ENCODE results near the gene DLG5.
A peak's percentile ranks its signal among the peaks of the same experiment; 100 is the strongest.

DLG5 gene

DNA sequence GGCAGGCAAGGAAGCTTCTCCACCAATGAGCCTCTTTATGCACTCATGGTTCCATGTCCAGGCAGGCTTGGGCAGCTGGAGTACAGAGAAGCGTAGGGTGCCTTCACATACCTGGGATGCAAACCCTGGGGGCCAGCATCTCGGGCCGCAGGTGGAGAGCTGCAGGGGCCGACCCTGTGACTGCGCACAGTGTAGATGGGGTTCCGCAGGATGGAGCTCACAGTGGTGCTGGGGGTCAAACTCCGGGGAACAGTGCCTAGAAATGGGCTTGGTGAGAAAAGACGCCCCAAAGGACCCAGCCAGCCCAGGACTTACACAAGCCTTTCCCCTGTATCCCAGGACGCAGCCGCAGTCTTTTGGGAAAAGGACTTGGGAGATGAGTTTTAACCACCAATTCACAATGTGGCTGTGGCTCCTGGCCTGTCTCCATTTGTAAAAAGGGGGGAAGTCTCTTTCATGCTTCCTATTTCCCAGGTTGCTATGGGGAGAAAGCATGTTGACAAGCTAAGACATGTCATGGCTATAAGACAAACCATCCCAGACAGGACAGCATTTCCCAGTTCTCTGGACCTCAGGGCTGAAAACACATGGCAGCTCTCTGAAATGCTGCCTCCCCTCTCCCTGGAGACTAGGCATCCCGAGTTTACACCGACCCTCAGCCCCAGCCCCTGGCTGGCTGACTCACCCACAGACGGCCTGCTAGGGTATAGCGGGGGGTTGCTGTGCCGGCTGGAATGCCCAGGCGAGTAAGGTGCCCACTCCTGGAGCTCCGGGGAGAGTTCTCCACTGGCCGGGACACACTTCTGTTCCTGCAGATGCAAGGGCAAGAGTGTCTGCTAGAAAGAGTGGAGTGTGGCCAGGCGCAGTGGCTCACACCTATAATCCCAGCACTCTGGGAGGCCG is 107.1 kb downstream of the DLG5 start:
- DNase-seq (ENCODE audit: low read depth): no peak

DNA sequence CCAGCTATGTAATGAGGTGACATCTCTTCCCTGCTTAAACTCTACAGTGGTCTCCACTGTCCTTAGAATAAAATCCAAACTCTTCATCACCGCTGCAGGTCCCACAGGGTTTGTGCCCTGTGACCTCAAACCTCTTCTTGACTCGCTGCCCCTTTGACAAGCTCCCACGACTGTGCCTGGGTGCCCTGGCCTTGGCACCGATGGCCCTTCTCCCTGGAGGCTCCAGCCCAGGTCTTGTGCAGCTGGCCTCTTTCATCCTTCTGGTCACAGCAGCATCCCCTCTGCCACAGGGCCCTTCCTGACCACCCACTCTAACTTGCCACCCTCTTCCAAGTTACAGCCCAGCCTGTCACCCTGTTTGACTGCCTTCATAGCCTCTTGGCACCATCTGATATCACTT is 108.2 kb downstream of the DLG5 start:
- no peak for DNase-seq (ENCODE audit: low read depth)

DNA sequence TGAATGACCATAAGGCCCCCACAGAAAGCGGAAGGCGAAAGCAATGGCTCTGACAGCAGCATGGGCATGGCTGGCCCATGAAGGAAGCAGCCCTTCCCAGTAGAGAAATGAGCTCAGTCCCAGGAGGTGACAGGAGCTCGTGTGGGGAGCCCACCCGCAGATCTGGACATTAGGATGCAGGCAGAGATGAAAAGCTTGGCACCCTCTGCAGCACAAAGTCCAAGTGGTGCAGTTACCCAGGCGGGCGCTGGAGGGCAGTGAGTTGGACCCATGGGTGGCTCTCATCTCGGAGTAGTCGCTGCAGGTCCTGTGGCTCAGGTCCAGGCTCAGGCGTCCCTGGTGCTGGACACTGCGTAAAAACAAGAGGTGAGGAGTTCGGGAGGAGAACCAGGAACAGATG is 109.0 kb downstream of the DLG5 start:
- DNase-seq (ENCODE audit: low read depth): no peak

DNA sequence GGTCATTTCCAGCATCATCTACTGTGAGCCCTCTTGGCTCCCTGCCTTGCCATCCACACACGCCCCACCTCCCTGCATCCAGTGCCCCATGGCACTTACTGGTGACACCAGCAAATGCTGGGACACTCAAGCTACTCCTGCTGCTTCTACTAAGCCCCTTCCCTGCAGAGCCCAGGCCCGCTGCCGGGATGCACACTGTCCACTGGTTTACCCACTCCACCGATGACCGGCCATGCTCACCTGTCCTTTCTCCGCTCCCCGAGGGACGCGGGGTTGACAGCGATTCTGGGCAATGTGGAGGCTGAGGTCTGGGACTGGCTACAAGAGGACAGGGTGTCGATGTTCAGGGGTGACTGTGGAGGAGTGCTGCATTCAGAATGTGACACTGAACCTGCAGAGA is 110.2 kb downstream of the DLG5 start:
- DNase-seq (ENCODE audit: low read depth): no peak

DNA sequence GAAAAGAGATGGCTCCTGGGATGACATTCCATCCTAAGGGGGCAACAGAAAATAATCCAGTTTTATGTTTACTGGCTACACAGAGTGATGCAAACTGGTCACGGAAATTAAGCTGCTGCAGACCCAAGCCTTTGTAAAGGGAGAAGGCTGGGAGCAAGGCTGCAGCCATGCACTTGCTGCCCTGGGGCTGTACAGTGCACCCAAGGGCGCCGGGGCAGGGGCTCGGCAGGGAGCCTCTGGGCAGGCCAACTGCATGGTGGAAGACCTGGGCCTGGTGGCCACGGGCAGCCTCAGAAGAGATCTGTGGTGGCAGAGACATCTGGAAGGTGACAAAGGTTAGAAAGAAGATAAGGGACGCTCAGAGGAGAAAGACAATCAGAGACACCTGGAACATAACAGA is 113.8 kb downstream of the DLG5 start:
- no peak for DNase-seq (ENCODE audit: low read depth)

DNA sequence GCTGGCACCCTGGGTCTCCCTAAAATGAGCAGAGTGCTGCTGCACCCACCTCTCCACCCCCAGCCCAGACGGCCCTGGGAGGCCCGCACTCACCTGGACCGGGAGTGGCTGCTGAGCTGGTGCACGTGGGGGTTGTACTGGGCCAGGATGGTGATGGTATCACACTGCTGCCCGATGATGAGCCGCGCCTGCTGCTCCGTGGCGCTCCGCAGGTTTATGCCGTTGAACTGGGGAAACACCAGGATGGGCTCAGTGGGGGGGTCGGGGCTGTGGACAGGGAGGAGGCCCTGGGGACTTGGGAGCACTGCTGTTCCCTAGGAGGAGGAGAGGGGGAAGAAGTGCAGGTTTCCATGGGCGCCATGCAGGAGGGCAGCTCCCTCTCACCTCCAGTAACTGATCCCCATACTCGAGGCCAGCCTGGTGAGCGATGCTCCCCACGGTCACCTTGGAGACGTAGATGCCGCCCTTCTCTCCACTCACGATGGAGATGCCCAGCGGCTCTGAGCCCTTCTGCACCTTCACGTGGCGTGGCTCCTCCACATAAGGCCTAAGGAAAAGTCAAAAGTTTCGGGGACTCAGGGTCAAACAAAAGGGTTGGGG is 114.6 kb downstream of the DLG5 start:
- no peak for DNase-seq (ENCODE audit: low read depth)

DNA sequence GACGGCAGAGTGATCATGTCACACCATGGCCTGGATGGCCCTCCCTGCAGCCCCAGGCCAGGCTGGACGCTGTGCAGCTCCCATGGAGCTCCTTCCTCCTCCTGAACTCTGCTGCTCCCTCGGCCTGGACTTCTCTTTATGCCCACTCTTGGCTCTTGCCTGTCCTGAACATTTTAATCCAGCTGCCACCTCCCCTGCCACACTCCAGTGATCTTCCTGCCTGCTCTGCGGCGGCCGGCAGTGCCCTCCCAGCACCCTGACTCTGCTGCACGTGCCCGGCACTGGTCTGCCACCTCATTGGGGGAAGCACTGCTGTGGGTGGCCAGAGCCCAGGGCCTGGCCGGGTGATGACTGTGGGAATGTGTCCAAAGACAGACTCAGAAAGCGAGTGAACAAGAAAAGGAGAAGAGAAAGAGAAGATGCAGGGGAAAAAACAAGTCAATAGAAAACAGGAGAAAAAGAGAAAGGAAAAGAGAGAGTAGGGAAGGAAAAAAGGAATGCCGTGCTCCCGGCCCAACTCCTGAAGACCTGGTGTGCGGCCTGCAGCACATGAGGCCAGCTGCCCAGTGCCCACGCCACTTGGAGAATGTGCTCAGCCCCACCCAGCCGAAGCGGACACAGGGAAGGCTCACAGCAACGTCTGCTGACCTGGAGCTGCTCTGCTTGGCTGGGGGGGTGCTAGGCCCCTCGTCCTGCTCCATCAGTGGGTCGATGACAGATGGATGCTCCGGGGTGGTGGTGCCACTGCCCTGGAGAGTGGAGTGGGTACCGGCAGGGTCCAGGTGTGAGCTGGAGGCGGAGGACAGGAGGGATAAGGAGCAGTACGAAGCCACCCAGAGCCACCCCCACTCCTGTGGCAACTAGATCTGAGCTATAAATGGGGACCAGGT is 115.9 kb downstream of the DLG5 start:
- DNase-seq (ENCODE audit: low read depth): no peak

DNA sequence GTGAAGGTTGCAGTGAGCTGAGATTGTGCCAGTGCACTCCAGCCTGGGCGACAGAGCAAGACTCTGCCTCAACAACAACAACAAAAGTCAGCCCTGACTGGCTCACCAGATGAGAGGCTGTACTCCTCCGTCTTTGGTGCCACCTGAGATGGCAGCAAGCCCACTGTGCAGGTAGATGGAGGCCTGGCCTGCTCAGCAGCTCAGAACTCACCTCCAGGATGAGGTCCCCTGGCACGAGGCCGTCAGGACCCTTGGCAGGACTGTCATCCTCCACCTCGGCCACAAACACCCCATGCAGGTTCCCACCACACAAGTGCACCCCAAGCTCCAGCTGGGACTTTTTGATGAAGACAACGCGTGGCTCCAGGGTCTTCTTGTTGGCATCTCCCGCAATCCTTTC is 117.2 kb downstream of the DLG5 start:
- DNase-seq (ENCODE audit: low read depth): no peak

DNA sequence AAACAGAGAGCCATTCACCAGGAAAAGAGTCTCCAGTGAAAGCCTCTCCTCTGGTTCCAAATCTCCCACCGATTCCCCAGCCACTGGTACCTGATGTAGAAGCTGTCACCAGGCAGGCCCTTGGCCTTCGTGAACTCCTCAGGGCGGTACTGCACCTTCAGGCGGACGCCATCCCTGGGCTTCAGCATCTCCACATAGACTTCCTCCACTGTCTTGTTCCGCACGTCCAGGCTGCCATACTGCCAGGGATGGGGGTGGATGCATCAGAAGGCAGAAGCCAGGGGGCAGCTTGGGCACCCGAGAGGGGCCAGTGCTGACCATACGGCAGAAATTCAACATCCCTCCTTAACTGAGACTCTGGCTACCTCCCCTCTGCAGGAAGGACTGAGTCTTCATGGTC is 118.8 kb downstream of the DLG5 start:
- no peak for DNase-seq (ENCODE audit: low read depth)

DNA sequence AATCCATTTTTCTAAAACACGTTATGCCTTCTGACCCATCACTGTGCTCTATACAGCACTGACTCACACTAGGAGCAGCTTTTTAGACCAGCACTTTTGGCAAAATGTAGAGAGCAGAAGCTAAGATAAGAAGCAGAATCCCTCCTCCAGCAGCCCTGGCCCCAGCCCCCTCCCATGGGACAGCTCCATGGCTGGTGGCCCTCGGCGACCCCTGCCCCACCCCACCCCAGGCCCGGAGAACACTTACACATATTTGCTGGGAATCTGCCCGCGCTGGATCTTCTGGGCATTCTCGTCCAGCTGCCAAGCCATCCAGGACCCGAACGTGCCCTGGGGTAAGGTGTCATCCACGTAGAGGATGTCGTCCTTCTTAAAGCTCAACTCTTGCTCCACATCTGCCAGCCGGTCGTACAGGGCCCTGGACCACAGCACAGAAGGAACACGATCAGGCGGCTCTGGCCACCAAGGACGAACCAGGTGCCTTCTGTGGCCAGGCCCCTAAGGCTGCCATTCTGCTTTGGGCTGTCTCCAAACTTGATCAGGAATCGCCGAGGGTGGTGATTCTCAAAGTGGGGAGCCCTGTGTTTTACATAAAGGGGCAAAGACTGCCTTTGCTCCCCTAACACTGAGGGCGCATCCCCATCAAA is 119.9 kb downstream of the DLG5 start:
- DNase-seq (ENCODE audit: low read depth): no peak

DNA sequence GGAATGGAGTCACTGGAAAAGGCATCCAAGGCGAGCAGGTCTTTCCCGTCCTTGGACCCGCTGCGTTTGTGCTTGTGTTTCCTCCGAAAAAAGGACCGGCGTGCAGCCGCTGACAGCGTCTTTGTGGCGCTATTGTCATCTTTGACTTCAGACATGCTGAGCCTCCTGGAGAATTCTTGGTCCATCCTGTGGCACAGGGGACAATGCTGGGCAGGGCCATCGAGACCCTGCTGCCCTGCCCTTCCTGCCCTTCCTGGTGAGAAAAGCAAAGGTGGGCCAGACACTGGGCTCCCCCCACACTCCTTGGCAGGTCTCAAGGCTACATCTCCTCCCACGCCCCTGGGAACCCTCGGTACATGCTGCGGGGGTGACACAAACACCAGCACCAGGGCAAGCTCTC is 120.9 kb downstream of the DLG5 start:
- DNase-seq (ENCODE audit: low read depth): no peak

DNA sequence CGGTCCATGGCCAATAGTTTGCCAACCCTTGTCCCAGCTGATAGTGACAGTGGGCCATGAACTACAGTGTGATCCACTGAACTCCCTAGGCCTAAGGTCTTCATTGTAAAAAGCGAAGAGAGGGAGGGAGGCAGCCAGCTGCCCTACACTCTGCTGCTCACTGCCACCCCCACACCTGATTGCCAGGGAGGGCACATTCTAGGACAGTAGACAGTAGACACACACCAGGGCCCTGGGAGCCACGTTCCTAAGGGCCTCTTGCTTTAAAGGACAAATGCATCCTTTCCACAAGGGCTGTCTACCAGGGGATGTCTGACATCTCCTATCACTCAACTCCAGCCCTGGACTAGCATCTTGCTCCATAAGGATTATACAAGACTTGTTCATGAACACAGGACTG is 122.2 kb downstream of the DLG5 start:
- no peak for DNase-seq (ENCODE audit: low read depth)

DNA sequence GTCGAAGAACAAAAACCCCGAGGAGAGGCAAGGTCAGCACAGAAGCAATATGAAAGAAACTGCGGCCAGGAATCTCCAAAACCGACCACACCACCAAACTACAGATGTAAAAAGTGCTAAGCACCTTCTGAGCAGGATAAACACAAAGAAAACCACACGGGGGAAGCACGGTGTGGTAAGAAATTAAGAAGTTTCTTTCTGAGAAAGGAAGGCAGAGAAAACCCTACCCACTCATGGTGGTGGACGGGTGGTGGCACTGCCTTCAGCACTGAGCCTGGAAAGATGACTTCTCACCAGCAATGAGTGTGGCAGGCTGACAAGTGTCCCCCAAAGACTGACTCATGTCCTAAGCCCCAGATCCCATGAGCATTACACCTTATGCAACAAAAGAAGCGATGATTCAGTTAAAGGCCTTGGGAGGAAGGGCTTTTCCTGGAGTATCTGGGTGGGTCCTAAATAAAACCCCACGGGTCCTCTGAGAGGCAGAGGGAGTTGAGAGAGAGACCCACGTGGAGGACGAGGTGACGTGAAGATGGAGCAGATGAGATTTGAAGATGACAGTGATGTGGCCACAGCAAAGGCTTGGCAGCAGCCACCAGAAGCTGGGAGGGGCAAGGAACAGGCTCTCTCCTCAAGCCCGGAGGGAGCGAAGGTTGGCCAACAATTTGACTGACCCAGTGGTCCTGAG is 124.9 kb downstream of the DLG5 start:
- peak; percentile 13 for DNase-seq (ENCODE audit: low read depth)

DNA sequence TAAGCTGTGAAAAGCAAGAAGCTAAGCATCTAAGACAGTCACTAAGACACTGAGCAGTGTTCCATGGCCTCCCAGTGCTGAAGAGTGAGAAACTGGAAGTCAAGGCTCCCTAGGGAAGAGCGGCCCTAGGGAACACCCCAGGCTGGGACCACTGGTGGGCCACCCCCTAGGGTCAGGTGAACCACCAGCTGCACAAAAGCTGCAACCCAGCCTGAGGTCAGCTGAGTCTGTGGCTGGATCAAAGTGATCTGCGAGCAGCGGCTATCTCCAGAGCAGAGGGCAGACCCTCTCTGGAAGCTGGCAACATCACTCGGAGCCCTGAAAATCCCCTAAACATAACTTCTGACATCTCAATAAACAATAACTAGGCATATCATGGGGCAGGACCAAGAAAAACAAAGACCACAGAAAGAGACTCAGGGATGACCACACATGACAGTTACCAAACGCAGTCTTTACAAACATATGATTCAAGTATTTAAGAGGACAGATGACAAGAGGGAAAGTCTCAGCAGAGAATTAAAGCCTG is 125.8 kb downstream of the DLG5 start:
- DNase-seq (ENCODE audit: low read depth): no peak

DNA sequence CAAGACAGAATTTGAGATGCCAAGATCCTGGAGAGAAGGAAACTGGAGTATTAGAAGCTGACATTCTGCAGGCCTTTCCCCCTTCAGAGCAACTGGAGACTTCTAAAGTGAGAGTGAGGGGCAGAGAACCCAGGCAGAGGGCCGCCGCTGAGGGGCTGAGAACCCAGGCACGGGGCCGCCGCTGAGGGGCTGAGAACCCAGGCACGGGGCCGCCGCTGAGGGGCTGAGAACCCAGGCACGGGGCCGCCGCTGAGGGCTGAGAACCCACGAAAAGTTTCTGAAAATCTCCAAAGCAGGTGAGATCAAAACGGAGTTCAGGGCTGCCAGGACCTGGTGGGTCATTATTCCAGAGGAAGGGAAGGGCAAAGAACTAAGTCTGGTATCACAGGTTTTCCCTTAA is 126.2 kb downstream of the DLG5 start:
- no peak for DNase-seq (ENCODE audit: low read depth)

DNA sequence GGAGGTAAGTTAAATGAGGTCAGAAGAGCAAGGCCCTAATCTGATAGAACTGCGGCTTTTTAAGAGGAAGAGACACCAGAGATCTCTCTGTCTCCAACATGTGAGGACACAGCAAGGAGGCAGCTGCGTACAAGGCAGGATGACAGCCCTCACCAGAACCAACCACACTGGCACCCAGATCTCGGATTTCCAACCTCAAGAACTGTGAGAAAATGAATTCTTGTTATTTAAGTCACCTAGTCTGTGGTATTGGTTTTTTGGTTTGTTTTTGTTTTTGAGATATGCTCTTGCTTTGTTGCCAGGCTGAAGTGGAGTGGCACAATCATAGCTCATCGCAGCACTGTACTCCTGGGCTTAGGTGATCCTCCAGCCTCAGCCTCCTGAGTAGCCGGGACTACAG is 127.2 kb downstream of the DLG5 start:
- no peak for DNase-seq (ENCODE audit: low read depth)

DNA sequence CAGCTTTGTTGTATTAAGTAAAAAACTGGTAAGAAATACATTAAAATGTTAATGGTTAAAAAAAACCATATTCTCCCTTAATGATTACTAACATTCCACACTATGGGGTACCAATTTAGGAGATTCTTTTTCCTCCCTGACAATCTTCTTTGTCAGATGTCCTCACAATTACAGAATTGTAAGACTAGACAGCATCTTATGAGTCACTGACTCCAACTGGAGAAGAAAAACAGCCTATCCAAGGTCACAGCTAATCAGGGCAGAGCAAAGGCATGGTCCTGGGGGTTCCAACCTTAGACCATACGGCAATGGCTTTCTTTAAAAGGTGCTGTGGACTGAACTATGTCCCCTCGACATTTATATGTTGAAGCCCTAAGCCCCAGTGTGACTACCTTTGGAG is 127.6 kb downstream of the DLG5 start:
- no peak for DNase-seq (ENCODE audit: low read depth)

DNA sequence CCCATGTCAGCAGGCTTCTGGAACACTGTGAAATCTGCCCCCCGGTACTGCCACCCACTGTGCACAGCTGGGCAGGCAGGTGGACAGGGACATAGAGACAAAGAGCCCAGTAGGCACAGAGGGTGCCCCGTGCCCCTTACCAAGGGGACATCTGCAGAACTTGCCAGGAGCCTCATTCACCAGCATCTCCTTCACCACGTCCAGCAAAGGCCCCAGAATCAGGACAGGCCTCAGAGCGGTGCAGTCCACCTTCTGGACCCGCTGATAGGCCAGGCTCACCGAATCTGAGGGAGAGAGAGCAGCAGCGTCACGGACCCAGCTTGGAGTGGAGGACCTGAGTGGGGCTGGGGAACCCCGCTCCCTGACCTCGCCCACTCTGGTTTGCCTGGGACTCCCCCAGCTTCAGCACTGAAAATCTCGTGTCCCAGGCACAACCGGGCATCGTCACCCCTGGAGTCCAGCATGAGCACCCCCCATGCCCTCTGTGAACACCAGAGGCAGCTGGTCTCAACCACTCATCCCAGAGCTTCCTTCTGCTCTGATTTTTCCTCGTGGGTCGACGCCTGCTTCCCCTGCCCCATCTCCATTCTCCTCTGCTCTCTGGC is 130.1 kb downstream of the DLG5 start:
- DNase-seq (ENCODE audit: low read depth): no peak

DNA sequence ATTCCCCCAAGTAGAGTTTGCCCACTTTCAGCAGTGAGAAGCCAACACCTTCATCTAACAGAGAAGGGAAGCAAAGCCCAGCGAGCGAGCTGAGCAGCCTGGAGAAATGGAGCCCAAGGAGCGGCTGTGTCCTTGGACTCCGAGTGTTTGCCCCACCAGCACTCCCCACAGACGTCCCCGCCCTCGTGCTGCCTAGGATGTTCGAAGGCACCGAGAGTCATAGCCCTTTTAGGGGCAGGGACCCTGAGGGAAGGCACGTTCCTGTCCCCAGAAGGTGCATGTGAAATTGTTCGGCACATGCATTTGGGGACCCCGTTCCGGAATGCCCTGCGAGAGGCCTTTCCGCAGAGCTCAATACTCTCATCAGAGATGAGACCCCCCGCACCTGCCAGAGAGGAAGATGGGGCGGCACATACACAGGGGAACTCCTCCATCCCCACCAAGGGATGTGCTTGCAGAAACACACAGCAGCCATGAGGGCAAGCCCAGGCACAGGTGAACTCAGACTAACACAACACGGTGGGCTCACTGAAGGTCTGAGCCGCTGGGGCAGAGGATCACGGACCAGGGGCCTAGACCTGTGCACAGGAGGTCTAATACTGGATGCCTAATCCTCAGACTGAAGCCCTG is 131.0 kb downstream of the DLG5 start:
- no peak for DNase-seq (ENCODE audit: low read depth)

All from stimulated activated CD8-positive, alpha-beta memory T cell treated with anti-CD3 and anti-CD28 coated beads, Interleukin-12 subunit alpha, Interleukin-12 subunit beta, amount 100 ng/mL, for 1 hour (primary cell).